Measurements from ENCODE around the gene ATP10B.
A peak's percentile ranks its signal among the peaks of the same experiment; 100 is the strongest.

Gene ATP10B

GRCh38 chr5:160514866-160515265 lies 337.1 kb downstream of the ATP10B start (continued):
- TF ChIP-seq GLIS1 (tag by site-specific recombination; IDR thresholded peaks at IDR 0.05) (no peak), ZFP41 (tag by site-specific recombination; IDR thresholded peaks at IDR 0.05; ENCODE audit: borderline replicate concordance) (no peak), ZSCAN23 (tag by site-specific recombination; IDR thresholded peaks at IDR 0.05) (no peak), KLF10 (tag by site-specific recombination; IDR thresholded peaks at IDR 0.05) (no peak), SALL2 (tag by site-specific recombination; IDR thresholded peaks at IDR 0.05; ENCODE audit: borderline replicate concordance) (no peak), ZNF404 (tag by site-specific recombination; IDR thresholded peaks at IDR 0.05) (no peak), ZBTB8A (tag by site-specific recombination; IDR thresholded peaks at IDR 0.05) (no peak), ZNF791 (tag by site-specific recombination; IDR thresholded peaks at IDR 0.05) (no peak), ZNF692 (tag by site-specific recombination; IDR thresholded peaks at IDR 0.05) (no peak), PRDM1 (tag by site-specific recombination; IDR thresholded peaks at IDR 0.05) (no peak), ZBTB20 (tag by site-specific recombination; IDR thresholded peaks at IDR 0.05) (no peak), ZSCAN4 (tag by site-specific recombination; IDR thresholded peaks at IDR 0.05) (no peak), ZNF561 (tag by site-specific recombination; IDR thresholded peaks at IDR 0.05; ENCODE audit: borderline replicate concordance) (no peak)

GRCh38 chr5:160514191-160514590 lies 337.8 kb downstream of the ATP10B start:
- CTCF ChIA-PET, result no interaction called here
- POLR2A ChIA-PET, result no interaction called here
- Histone ChIP-seq H3K36me3 (ENCODE audit: control insufficient read depth in 2 of 2, insufficient read depth in 1 of 2, low read length in 2 of 2) (no peaks in the 10 kb centered on the region), H3K4me1 (ENCODE audit: control insufficient read depth, insufficient read depth, low read length) (no peaks in the 10 kb centered on the region), H3K27ac (ENCODE audit: extremely low read depth, low read depth, low read length) (no peak overlapping the region), H3K9me3 (ENCODE audit: control insufficient read depth, insufficient read depth, low read depth, low read length) (no peaks in the 10 kb centered on the region), H3K4me3 (ENCODE audit: low read depth, low read length) (no peak overlapping the region)
- TF ChIP-seq ZBTB17 (tag by site-specific recombination; IDR thresholded peaks at IDR 0.05), result 0 out of 2 replicates have a peak, but pooled peaks have one; percentile 16
- TF ChIP-seq ZBTB7A (tag by site-specific recombination; IDR thresholded peaks at IDR 0.05; ENCODE audit: low read depth), result no peak

- POLR2A ChIA-PET, result no interaction called here
- CTCF ChIA-PET, result interaction anchor here (0.6 kb wide), 1 partner anchor 537 kb away, joined by 5 read pairs; no protein-coding TSS in a partner anchor
- H3K9me3 ChIP-seq (ENCODE audit: control insufficient read depth, insufficient read depth, low read depth, low read length), result no peaks in the 10 kb centered on the region
- H3K4me3 ChIP-seq (ENCODE audit: low read depth, low read length), result no peak overlapping the region
- H3K36me3 ChIP-seq (ENCODE audit: control insufficient read depth in 2 of 2, insufficient read depth in 1 of 2, low read length in 2 of 2), result no peaks in the 10 kb centered on the region
- H3K4me1 ChIP-seq (ENCODE audit: control insufficient read depth, insufficient read depth, low read length), result no peaks in the 10 kb centered on the region
- H3K27ac ChIP-seq (ENCODE audit: extremely low read depth, low read depth, low read length), result no peak overlapping the region
- TF ChIP-seq HOXC10 (CRISPR knock-in tag; IDR thresholded peaks at IDR 0.05), result no peak
- no peak for TF ChIP-seq ZNF510 (tag by site-specific recombination; IDR thresholded peaks at IDR 0.05; ENCODE audit: insufficient replicate concordance)
- TF ChIP-seq ZNF248 (tag by site-specific recombination; IDR thresholded peaks at IDR 0.05), result no peak
- no peak for TF ChIP-seq ZNF121 (tag by site-specific recombination; IDR thresholded peaks at IDR 0.05)
- no peak for TF ChIP-seq ZSCAN23 (tag by site-specific recombination; IDR thresholded peaks at IDR 0.05)
- TF ChIP-seq ZEB2 (tag by site-specific recombination; IDR thresholded peaks at IDR 0.05), result no peak
- TF ChIP-seq ZNF10 (tag by site-specific recombination; IDR thresholded peaks at IDR 0.05), result no peak
- TF ChIP-seq AEBP2 (tag by site-specific recombination; IDR thresholded peaks at IDR 0.05; ENCODE audit: borderline replicate concordance), result no peak
- TF ChIP-seq GLIS1 (tag by site-specific recombination; IDR thresholded peaks at IDR 0.05), result no peak
- TF ChIP-seq KLF7 (tag by site-specific recombination; IDR thresholded peaks at IDR 0.05; ENCODE audit: borderline replicate concordance), result no peak
- TF ChIP-seq ZNF785 (tag by site-specific recombination; IDR thresholded peaks at IDR 0.05), result no peak
- no peak for TF ChIP-seq ZNF18 (tag by site-specific recombination; IDR thresholded peaks at IDR 0.05)
- TF ChIP-seq ZNF596 (tag by site-specific recombination; IDR thresholded peaks at IDR 0.05), result no peak
- no peak for TF ChIP-seq ZNF830 (tag by site-specific recombination; IDR thresholded peaks at IDR 0.05; ENCODE audit: low read depth)
- no peak for TF ChIP-seq ZNF555 (tag by site-specific recombination; conservative IDR thresholded peaks at IDR 0.05)
These were observed 338.5 kb downstream of the ATP10B start for GRCh38 chr5:160513485-160513884.

All from HEK293 (cell line).